H1 (cell line): Measurements from ENCODE around the gene DDX41. TPM values are rescaled to one million over a fixed set of nuclear protein-coding genes. Genes with fewer than 3 reads are reported as not detected.

Source experiments
- CTCF ChIA-PET: fragments of 300-600 bp; sonication (Branson Sonifier 250); formaldehyde crosslinking; loops from one replicate; lab custom pipeline; 2021; ENCODE audit not compliant: partially characterized antibody; lab: Charles Lee
- POLR2A ChIA-PET: fragments of 300-600 bp; sonication (Branson Sonifier 250); formaldehyde crosslinking; loops from one replicate; lab custom pipeline; 2021; ENCODE audit warnings: inconsistent platforms; ENCODE audit not compliant: partially characterized antibody; lab: Charles Lee
- DNase-seq, 2 experiments: peaks; one replicate each; pipeline versions ENCODE4 v3.0.0 to v3.0.0-alpha.2; 2010 to 2022; ENCODE audit warnings: low spot score in 2 of 2, low read depth in 1 of 2, mixed read lengths in 1 of 2
- FAIRE-seq: peaks from 2 replicates; lab custom pipeline; 2011; peaks lifted over from hg19 to GRCh38; lab: Jason Lieb, UNC
- H2AFZ ChIP-seq: 2 replicates; pipeline ENCODE4 v1.8.1; 2012; ENCODE audit warnings: low read length, inconsistent platforms
- H2AK5ac ChIP-seq: 2 replicates; pipeline ENCODE4 v1.6.1; 2013; ENCODE audit warnings: low read depth, low read length
- H2BK120ac ChIP-seq: replicated peaks from 2 replicates; pipeline ENCODE3; 2013; ENCODE audit warnings: low read depth, low read length, inconsistent platforms
- H2BK12ac ChIP-seq: 2 replicates; pipeline ENCODE4 v1.6.1; 2013; ENCODE audit warnings: low read depth, low read length
- H2BK15ac ChIP-seq: 2 replicates; pipeline ENCODE4 v1.6.1; 2013; ENCODE audit warnings: low read length
- H2BK20ac ChIP-seq: 2 replicates; pipeline ENCODE4 v1.6.1; 2013; ENCODE audit warnings: low read length
- H2BK5ac ChIP-seq: 2 replicates; pipeline ENCODE4 v1.6.1; 2013; ENCODE audit warnings: low read depth, low read length
- H3K14ac ChIP-seq: 2 replicates; pipeline ENCODE4 v1.6.1; 2013; ENCODE audit warnings: inconsistent platforms; ENCODE audit not compliant: insufficient read length
- H3K18ac ChIP-seq: 2 replicates; pipeline ENCODE4 v1.6.1; 2013; ENCODE audit warnings: low read length; ENCODE audit errors: extremely low read depth
- H3K23ac ChIP-seq: 2 replicates; pipeline ENCODE4 v1.6.1; 2013; ENCODE audit warnings: inconsistent platforms; ENCODE audit not compliant: insufficient read length
- H3K23me2 ChIP-seq: 2 replicates; pipeline ENCODE4 v1.6.1; 2013; ENCODE audit warnings: low read depth, low read length
- H3K27ac ChIP-seq: 2 replicates; pipeline ENCODE4 v1.6.1; 2011; ENCODE audit warnings: low read depth, low read length, inconsistent platforms
- H3K27me3 ChIP-seq, 4 experiments: replicated peaks in 1 of 4; 1 replicate in 1 of 4; 2 replicates in 3 of 4; pipeline versions ENCODE4 v1.6.1 to v1.8.1; 2011 to 2013; ENCODE audit warnings: low read length in 3 of 4, mild to moderate bottlenecking in 3 of 4, inconsistent platforms in 2 of 4, mixed read lengths in 2 of 4, moderate library complexity in 1 of 4; ENCODE audit not compliant: control insufficient read depth in 3 of 4, insufficient read depth in 3 of 4; ENCODE audit errors: extremely low read depth in 1 of 4
- H3K36me3 ChIP-seq, 4 experiments: 2 replicates each; pipeline versions ENCODE4 v1.6.1 to v1.8.1; 2011 to 2013; ENCODE audit warnings: mild to moderate bottlenecking in 4 of 4, low read length in 3 of 4, moderate library complexity in 2 of 4, control low read depth in 1 of 4, inconsistent platforms in 1 of 4; ENCODE audit not compliant: insufficient read depth in 4 of 4, control insufficient read depth in 2 of 4
- H3K4ac ChIP-seq: replicated peaks from 2 replicates; pipeline ENCODE3; 2013; ENCODE audit warnings: low read length, low read depth, mixed read lengths, inconsistent platforms; ENCODE audit not compliant: insufficient read length
- H3K4me1 ChIP-seq, 4 experiments: replicated peaks in 1 of 4; 1 replicate in 1 of 4; 2 replicates in 3 of 4; pipeline versions ENCODE4 v1.6.1 to v1.8.1; 2011 to 2013; ENCODE audit warnings: low read length in 3 of 4, inconsistent platforms in 2 of 4, mixed read lengths in 1 of 4; ENCODE audit not compliant: insufficient read depth in 4 of 4, control insufficient read depth in 3 of 4
- H3K4me2 ChIP-seq, 2 experiments: 2 replicates each; pipeline versions ENCODE4 v1.6.1 to v1.8.1; 2011 to 2013; ENCODE audit warnings: low read depth in 2 of 2, low read length in 2 of 2, control low read depth in 1 of 2, inconsistent platforms in 1 of 2, mild to moderate bottlenecking in 1 of 2; ENCODE audit not compliant: insufficient read depth in 1 of 2
- H3K4me3 ChIP-seq, 4 experiments: fragments of 200-600, 300-600 bp in 1 of 4; sonication (generic), shearing (Covaris generic), sonication (Bioruptor Twin) in 1 of 4; 2 replicates each; pipeline versions ENCODE4 v1.5.1 to v1.8.1; 2011 to 2016; ENCODE audit warnings: low read length in 4 of 4, low read depth in 3 of 4, control low read depth in 2 of 4, inconsistent platforms in 2 of 4, mild to moderate bottlenecking in 2 of 4, mixed read lengths in 1 of 4, moderate library complexity in 1 of 4; ENCODE audit not compliant: insufficient read depth in 2 of 4; ENCODE audit errors: extremely low read depth in 1 of 4
- H3K56ac ChIP-seq: replicated peaks from 2 replicates; pipeline ENCODE3; 2013; ENCODE audit warnings: low read depth, mild to moderate bottlenecking, mixed read lengths, low read length, inconsistent platforms; ENCODE audit not compliant: insufficient read length
- H3K79me1 ChIP-seq: 2 replicates; pipeline ENCODE4 v1.6.1; 2013; ENCODE audit warnings: low read depth, low read length, control low read depth
- H3K79me2 ChIP-seq, 2 experiments: 2 replicates each; pipeline versions ENCODE4 v1.6.1 to v1.8.1; 2012 to 2013; ENCODE audit warnings: low read length in 2 of 2, mild to moderate bottlenecking in 2 of 2, inconsistent platforms in 1 of 2; ENCODE audit not compliant: insufficient read depth in 2 of 2, control insufficient read depth in 1 of 2
- H3K9ac ChIP-seq, 4 experiments: replicated peaks in 1 of 4; 1 replicate in 1 of 4; 2 replicates in 3 of 4; pipeline versions ENCODE4 v1.6.1 to v1.8.1; 2011 to 2013; ENCODE audit warnings: low read depth in 3 of 4, low read length in 3 of 4, control low read depth in 2 of 4, mild to moderate bottlenecking in 2 of 4, moderate library complexity in 2 of 4, inconsistent platforms in 1 of 4; ENCODE audit errors: extremely low read depth in 1 of 4
- H3K9me3 ChIP-seq, 2 experiments: 2 replicates each; pipeline versions ENCODE4 v1.6.1 to v1.8.1; 2012 to 2013; ENCODE audit warnings: mild to moderate bottlenecking in 2 of 2, moderate library complexity in 2 of 2, control low read depth in 1 of 2, inconsistent platforms in 1 of 2, low read depth in 1 of 2, low read length in 1 of 2, mixed read lengths in 1 of 2; ENCODE audit not compliant: insufficient read depth in 2 of 2
- H4K20me1 ChIP-seq, 2 experiments: replicated peaks in 1 of 2; 2 replicates each; pipeline versions ENCODE3 to v1.8.1; 2011 to 2013; ENCODE audit warnings: inconsistent platforms in 2 of 2, low read length in 2 of 2, mild to moderate bottlenecking in 1 of 2; ENCODE audit not compliant: insufficient read depth in 2 of 2, control insufficient read depth in 1 of 2
- H4K5ac ChIP-seq: 2 replicates; pipeline ENCODE4 v1.6.1; 2013; ENCODE audit warnings: low read length, low read depth, mixed read lengths, inconsistent platforms; ENCODE audit not compliant: insufficient read length
- H4K8ac ChIP-seq: 2 replicates; pipeline ENCODE4 v1.8.0; 2013; ENCODE audit warnings: mild to moderate bottlenecking, moderate library complexity, low read length, inconsistent platforms; ENCODE audit not compliant: insufficient read depth; ENCODE audit errors: extremely low read depth
- H4K91ac ChIP-seq: replicated peaks from 2 replicates; pipeline ENCODE3; 2013; ENCODE audit warnings: low read length, mixed read lengths, inconsistent platforms; ENCODE audit not compliant: insufficient read length
- ATF2 ChIP-seq: IDR thresholded peaks from 2 replicates; pipeline ENCODE4 v1.6.1; 2012; ENCODE audit warnings: low read length, inconsistent platforms
- BACH1 ChIP-seq: IDR thresholded peaks from 2 replicates; pipeline ENCODE4 v1.6.1; 2012; ENCODE audit warnings: low read length, improper control_type of control experiment
- CHD2 ChIP-seq: IDR thresholded peaks from 2 replicates; pipeline ENCODE4 v1.6.1; 2012; ENCODE audit warnings: low read length, improper control_type of control experiment
- EGR1 ChIP-seq: IDR thresholded peaks from 2 replicates; pipeline ENCODE4 v1.6.1; 2011; ENCODE audit warnings: low read depth, low read length, borderline replicate concordance
- EZH2 ChIP-seq: fragments of 200-600 bp; sonication (generic); IDR thresholded peaks from 2 replicates; pipeline ENCODE4 v1.7.1; 2012; ENCODE audit warnings: low read depth, mild to moderate bottlenecking, moderate library complexity, low read length, inconsistent platforms; ENCODE audit not compliant: severe bottlenecking
- KDM4A ChIP-seq: IDR thresholded peaks from one replicate; pipeline ENCODE4 v1.7.1; 2012; ENCODE audit warnings: low read depth, mild to moderate bottlenecking, moderate library complexity, low read length, inconsistent platforms; ENCODE audit not compliant: severe bottlenecking
- MAX ChIP-seq: IDR thresholded peaks from 2 replicates; pipeline ENCODE4 v1.6.1; 2012; ENCODE audit warnings: inconsistent platforms
- PHF8 ChIP-seq: fragments of 200-600 bp; sonication (generic); conservative IDR thresholded peaks from 2 replicates; pipeline ENCODE4 v1.7.1; 2012; ENCODE audit warnings: low read depth, mild to moderate bottlenecking, inconsistent platforms, low read length, moderate library complexity
- RBBP5 ChIP-seq: IDR thresholded peaks from 2 replicates; pipeline ENCODE4 v1.7.1; 2012; ENCODE audit warnings: low read depth, mild to moderate bottlenecking, inconsistent platforms, low read length, moderate library complexity, borderline replicate concordance
- TEAD4 ChIP-seq: IDR thresholded peaks from 2 replicates; pipeline ENCODE4 v1.6.1; 2012; ENCODE audit warnings: low read depth, low read length, inconsistent platforms, mixed read lengths
- WGBS, 2 experiments: shearing (Covaris generic) in 1 of 2; methylation state at CpG; one replicate each; pipeline versions ENCODE4 v1.1.6 to v1.1.7; 2013 to 2015; ENCODE audit warnings: low lambda C conversion rate in 2 of 2, mixed read lengths in 2 of 2, inconsistent platforms in 1 of 2, low coverage in 1 of 2, missing lambda C conversion rate in 1 of 2; ENCODE audit not compliant: insufficient replicate concordance in 2 of 2, insufficient coverage in 1 of 2, insufficient read length in 1 of 2; ENCODE audit errors: extremely low coverage in 1 of 2, missing lambda C conversion rate in 1 of 2; 5-methylcytosine and 5-hydroxymethylcytosine counted together
- polyA plus RNA-seq, 7 experiments: library from polyadenylated mRNA; depleted of rRNA in 3 of 7; stranded (reverse) in 5 of 7; unstranded in 2 of 7; fragments of >200 nt in 5 of 7; fragments of 200-250 nt in 2 of 7; gene quantifications; 1 replicate in 5 of 7; 2 replicates in 1 of 7; 4 replicates in 1 of 7; pipeline versions ENCODE4 v1.2.1 to v1.2.3, GENCODE V29; 2011 to 2013; ENCODE audit warnings: missing spikeins in 2 of 7, mixed read lengths in 2 of 7
- total RNA-seq: library from RNA; stranded (reverse); fragmentation: NEBNext Ultra II Directional; extraction: Animal tissue kit (Norgen Biotek cat#: 25700); gene quantifications from 2 replicates; pipeline ENCODE4 v1.2.1, GENCODE V29; 2021

The DDX41 gene
- total and polyA plus RNA-seq, 2 of the 8 experiments (the other 6 are each of a cell fraction or from before 2014, with no cell fraction given) = 102 to 135 TPM

- CTCF ChIA-PET = interaction anchor here (1.0 to 1.7 kb wide), 3 partner anchors 15 to 47 kb away, joined by 3 to 4 read pairs (median 3); no protein-coding TSS in a partner anchor
- H4K20me1 ChIP-seq = peaks cover 2 to 14% of the 10 kb centered on the region in 2 experiments
These were observed 14.6 kb upstream of the DDX41 start for GRCh38 chr5:177531209-177531940.

More at GRCh38 chr5:177531209-177531940, 14.6 kb upstream of the DDX41 start:
- no peak overlapping the region for H2BK20ac ChIP-seq
- POLR2A ChIA-PET = interaction anchor here (1.0 to 2.3 kb wide), 3 partner anchors 10 to 15 kb away, joined by 4 to 11 read pairs (median 8); partner anchors contain the start of gene DDX41
- H3K79me1 ChIP-seq = peaks cover 12% of the 10 kb centered on the region
- no peak overlapping the region for H3K56ac ChIP-seq
- no peak overlapping the region for H4K91ac ChIP-seq
- H3K4me3 ChIP-seq = no peak overlapping the region
- no peaks in the 10 kb centered on the region for H3K23me2 ChIP-seq
- no peak overlapping the region for H3K18ac ChIP-seq
- TF ChIP-seq KDM4A (no peak), CHD2 (no peak), EGR1 (no peak), BACH1 (no peak), EZH2 (no peak), MAX (no peak), ATF2 (no peak), TEAD4 (no peak), PHF8 (no peak), RBBP5 (no peak)
- no peak overlapping the region for H2AFZ ChIP-seq
- no peak overlapping the region for H3K4me2 ChIP-seq
- H3K14ac ChIP-seq = no peak overlapping the region
- no peaks in the 10 kb centered on the region; a peak in 1 of 4 replicates for H3K79me2 ChIP-seq
- no peak overlapping the region for H2BK5ac ChIP-seq
- H3K4me1 ChIP-seq = no peaks in the 10 kb centered on the region
- no peak overlapping the region for H2BK15ac ChIP-seq
- no peaks in the 10 kb centered on the region for H3K9me3 ChIP-seq
- H3K4ac ChIP-seq = no peak overlapping the region
- H2AK5ac ChIP-seq = no peak overlapping the region
- DNase-seq (no peak), FAIRE-seq (no peak)
- no peak overlapping the region for H2BK12ac ChIP-seq
- no peak overlapping the region for H4K5ac ChIP-seq
- H2BK120ac ChIP-seq = no peak overlapping the region
- no peaks in the 10 kb centered on the region for H3K27me3 ChIP-seq
- no peak overlapping the region for H3K27ac ChIP-seq
- H3K9ac ChIP-seq = no peak overlapping the region
- 95% methylated on average over 27 of the region's 27 CpGs; no CpG with 5 or more reads in 1 of the 2 experiments for WGBS, 2 experiments
- no peak overlapping the region for H4K8ac ChIP-seq
- no peak overlapping the region for H3K23ac ChIP-seq
- H3K36me3 ChIP-seq = peaks cover 20 to 78% (median 36%) of the 10 kb centered on the region in 4 experiments; a peak in 6 of 8 replicates
